Erythroblast (primary cell): Measurements from ENCODE around the gene RXFP1.

ENCODE experiments used
- GATA1 ChIP-seq: IDR thresholded peaks from 2 replicates; pipeline ENCODE4 v1.6.1; 2011; ENCODE audit warnings: low read depth, mild to moderate bottlenecking, control low read depth, low read length, moderate library complexity
- POLR2A ChIP-seq: IDR thresholded peaks from 2 replicates; pipeline ENCODE4 v1.6.1; 2011; ENCODE audit warnings: mild to moderate bottlenecking, low read length

DNA sequence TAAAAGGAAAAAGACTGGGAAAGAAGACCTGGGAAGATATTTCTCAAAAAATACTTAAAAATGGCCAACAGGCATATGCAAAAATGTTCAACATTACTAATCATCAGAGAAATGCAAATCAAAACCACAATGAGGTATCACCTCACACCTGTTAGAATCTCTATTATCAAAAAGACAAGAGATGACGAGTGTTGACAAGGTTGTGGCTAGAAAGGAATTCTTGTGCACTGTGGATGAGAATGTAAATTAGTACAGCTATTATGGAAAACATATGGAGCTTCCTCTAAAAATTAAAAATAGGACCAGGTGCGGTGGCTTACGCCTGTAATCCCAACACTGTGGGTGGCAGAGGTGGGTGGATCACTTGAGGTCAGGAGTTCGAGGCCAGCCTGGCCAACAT lies 100.0 kb downstream of the RXFP1 start:
- TF ChIP-seq POLR2A: no peak
- TF ChIP-seq GATA1: no peak
